ENCODE results near the gene ACSM3. TPM values are rescaled to one million over a fixed set of nuclear protein-coding genes. Genes with fewer than 3 reads are reported as not detected.
"Not testable (repeated sequence)": the region's sequence is repeated elsewhere in the genome, so short reads cannot be mapped to it uniquely, and the experiment has no call there.

The ACSM3 gene
- total and polyA plus RNA-seq, 10 of the 15 experiments (the other 5 are each of a cell fraction or from before 2014, with no cell fraction given): 4.9 to 21.0 (median 7.0) TPM

- FAIRE-seq: no peak
- DNase-seq (ENCODE audit: low read depth, low spot score): no peak
- no peak overlapping the region for H3K9ac ChIP-seq (ENCODE audit: control insufficient read depth, insufficient read depth, low read length)
- no peak overlapping the region for H3K27ac ChIP-seq (ENCODE audit: control insufficient read depth, insufficient read depth)
- H3K79me2 ChIP-seq (ENCODE audit: control insufficient read depth, insufficient read depth, low read length): no peaks in the 10 kb centered on the region
- no peaks in the 10 kb centered on the region for H3K4me1 ChIP-seq (ENCODE audit: control insufficient read depth, insufficient read depth, low read length)
- in situ Hi-C loops (cut with MboI): no loop called here
- CTCF ChIA-PET: no interaction called here
- POLR2A ChIA-PET: no interaction called here
- RAD21 ChIA-PET (ENCODE audit: unreplicated experiment): no interaction called here
- H3K4me2 ChIP-seq (ENCODE audit: control insufficient read depth, insufficient read depth): no peak overlapping the region
- ATAC-seq: no peak
- WGBS (ENCODE audit: insufficient coverage, insufficient replicate concordance, low lambda C conversion rate, missing lambda C conversion rate): 0% methylated on average over 1 of the region's 1 CpG
- H3K27me3 ChIP-seq (replicated peaks in 1 of 2; ENCODE audit: control insufficient read depth in 2 of 2, insufficient read depth in 2 of 2, low read length in 1 of 2): no peaks in the 10 kb centered on the region; a peak in 1 of 4 replicates
- SMC1A ChIA-PET (ENCODE audit: uncharacterized antibody, unreplicated experiment): interaction anchor here (1.2 kb wide), 1 partner anchor 28 kb away, joined by 3 read pairs; no protein-coding TSS in a partner anchor
- H4K20me1 ChIP-seq (ENCODE audit: control insufficient read depth, insufficient read depth): no peaks in the 10 kb centered on the region
- no peak overlapping the region for H3K4me3 ChIP-seq
- intact Hi-C loops (cut with micrococcal nuclease; ENCODE audit: unreplicated experiment): no loop called here
- TF ChIP-seq HDAC2 (IDR thresholded peaks at IDR 0.05) (no peak), BHLHE40 (IDR thresholded peaks at IDR 0.05; ENCODE audit: borderline replicate concordance in 1 of 2, low read depth in 2 of 2, low read length in 1 of 2) (no peak), NRF1 (conservative IDR thresholded peaks at IDR 0.05; ENCODE audit: low read depth, low read length) (no peak), SUPT20H (IDR thresholded peaks at IDR 0.05; ENCODE audit: borderline replicate concordance, control insufficient read depth, low read depth, low read length) (no peak), POLR2AphosphoS5 (IDR thresholded peaks at IDR 0.05; ENCODE audit: low read length) (no peak), STAT1 (conservative IDR thresholded peaks at IDR 0.05) (no peak), RAD21 (IDR thresholded peaks at IDR 0.05; ENCODE audit: insufficient read depth, low read depth, low read length) (no peak), NR2F1 (conservative IDR thresholded peaks at IDR 0.05) (no peak), ZBTB33 (IDR thresholded peaks at IDR 0.05) (no peak), TARDBP (IDR thresholded peaks at IDR 0.05; ENCODE audit: borderline replicate concordance) (no peak), ZNF622 (IDR thresholded peaks at IDR 0.05) (no peak), SMAD5 (IDR thresholded peaks at IDR 0.05; ENCODE audit: low read depth) (no peak), TCF12 (IDR thresholded peaks at IDR 0.05; ENCODE audit: low read depth, low read length) (no peak), MEF2B (IDR thresholded peaks at IDR 0.05; ENCODE audit: partially characterized antibody, poor library complexity, severe bottlenecking) (no peak)
- BruUV-seq (replicated peaks): no TSS peak
- no peaks in the 10 kb centered on the region for H3K36me3 ChIP-seq (ENCODE audit: control insufficient read depth in 2 of 2, insufficient read depth in 2 of 2, low read length in 1 of 2)
- no peak overlapping the region for H2AFZ ChIP-seq (ENCODE audit: control insufficient read depth, low read depth, low read length)
- H3K9me3 ChIP-seq (replicated peaks; ENCODE audit: control insufficient read depth, insufficient read depth, low read length): no peaks in the 10 kb centered on the region
Measured at GRCh38 chr16:20755238-20755637, 8.6 kb upstream of the ACSM3 start.

GRCh38 chr16:20755799-20756198 lies 8.0 kb upstream of the ACSM3 start:
- H3K27ac ChIP-seq (ENCODE audit: control insufficient read depth, insufficient read depth); H3K9me3 ChIP-seq (replicated peaks; ENCODE audit: control insufficient read depth, insufficient read depth, low read length); in situ Hi-C loops (cut with MboI); CTCF ChIA-PET; H2AFZ ChIP-seq (ENCODE audit: control insufficient read depth, low read depth, low read length); H3K36me3 ChIP-seq (ENCODE audit: control insufficient read depth in 2 of 2, insufficient read depth in 2 of 2, low read length in 1 of 2); POLR2A ChIA-PET; RAD21 ChIA-PET (ENCODE audit: unreplicated experiment); H3K27me3 ChIP-seq (replicated peaks in 1 of 2; ENCODE audit: control insufficient read depth in 2 of 2, insufficient read depth in 2 of 2, low read length in 1 of 2); DNase-seq (ENCODE audit: low read depth, low spot score); H3K4me3 ChIP-seq; H3K4me1 ChIP-seq (ENCODE audit: control insufficient read depth, insufficient read depth, low read length); FAIRE-seq; H3K79me2 ChIP-seq (ENCODE audit: control insufficient read depth, insufficient read depth, low read length); H4K20me1 ChIP-seq (ENCODE audit: control insufficient read depth, insufficient read depth); BruUV-seq (replicated peaks); ATAC-seq; H3K9ac ChIP-seq (ENCODE audit: control insufficient read depth, insufficient read depth, low read length); H3K4me2 ChIP-seq (ENCODE audit: control insufficient read depth, insufficient read depth); intact Hi-C loops (cut with micrococcal nuclease; ENCODE audit: unreplicated experiment): not testable (repeated sequence)
- 100% methylated on average over 3 of the region's 5 CpGs for WGBS (ENCODE audit: insufficient coverage, insufficient replicate concordance, low lambda C conversion rate, missing lambda C conversion rate)
- SMC1A ChIA-PET (ENCODE audit: uncharacterized antibody, unreplicated experiment): interaction anchor here (1.2 kb wide), 1 partner anchor 27 kb away, joined by 3 read pairs; no protein-coding TSS in a partner anchor
